GM12874 (cell line): ENCODE data around the gene HSH2D.

Experiments used
- TF ChIP-seq, protein P1 (sequence below): IDR thresholded peaks from 2 replicates; pipeline ENCODE4 v1.5.1; 2011; ENCODE audit warnings: low read depth, mild to moderate bottlenecking, control low read depth, low read length, moderate library complexity; ENCODE audit not compliant: insufficient read depth

Gene HSH2D

DNA sequence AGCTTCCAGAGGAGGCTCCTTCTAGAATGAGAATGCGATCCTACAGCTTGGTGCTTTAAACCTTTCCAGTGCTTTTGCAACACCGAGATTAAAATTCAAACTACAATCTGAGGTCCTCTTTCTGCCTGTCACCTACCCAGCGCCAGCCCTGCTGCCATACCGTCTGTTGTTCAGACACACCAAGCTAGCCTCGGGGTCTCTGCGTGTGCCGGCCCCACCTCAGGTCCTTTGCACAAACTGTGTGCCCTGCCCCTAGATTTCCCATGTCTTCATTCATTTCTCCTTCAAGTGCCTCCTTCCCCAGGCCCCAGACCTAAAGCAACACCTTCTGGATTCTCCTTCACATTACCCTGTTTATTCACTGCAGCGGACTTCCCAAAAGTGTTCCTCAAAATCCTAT lies 11.1 kb downstream of the HSH2D start:
- TF ChIP-seq, protein P1, sequence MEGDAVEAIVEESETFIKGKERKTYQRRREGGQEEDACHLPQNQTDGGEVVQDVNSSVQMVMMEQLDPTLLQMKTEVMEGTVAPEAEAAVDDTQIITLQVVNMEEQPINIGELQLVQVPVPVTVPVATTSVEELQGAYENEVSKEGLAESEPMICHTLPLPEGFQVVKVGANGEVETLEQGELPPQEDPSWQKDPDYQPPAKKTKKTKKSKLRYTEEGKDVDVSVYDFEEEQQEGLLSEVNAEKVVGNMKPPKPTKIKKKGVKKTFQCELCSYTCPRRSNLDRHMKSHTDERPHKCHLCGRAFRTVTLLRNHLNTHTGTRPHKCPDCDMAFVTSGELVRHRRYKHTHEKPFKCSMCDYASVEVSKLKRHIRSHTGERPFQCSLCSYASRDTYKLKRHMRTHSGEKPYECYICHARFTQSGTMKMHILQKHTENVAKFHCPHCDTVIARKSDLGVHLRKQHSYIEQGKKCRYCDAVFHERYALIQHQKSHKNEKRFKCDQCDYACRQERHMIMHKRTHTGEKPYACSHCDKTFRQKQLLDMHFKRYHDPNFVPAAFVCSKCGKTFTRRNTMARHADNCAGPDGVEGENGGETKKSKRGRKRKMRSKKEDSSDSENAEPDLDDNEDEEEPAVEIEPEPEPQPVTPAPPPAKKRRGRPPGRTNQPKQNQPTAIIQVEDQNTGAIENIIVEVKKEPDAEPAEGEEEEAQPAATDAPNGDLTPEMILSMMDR: no peak

DNA sequence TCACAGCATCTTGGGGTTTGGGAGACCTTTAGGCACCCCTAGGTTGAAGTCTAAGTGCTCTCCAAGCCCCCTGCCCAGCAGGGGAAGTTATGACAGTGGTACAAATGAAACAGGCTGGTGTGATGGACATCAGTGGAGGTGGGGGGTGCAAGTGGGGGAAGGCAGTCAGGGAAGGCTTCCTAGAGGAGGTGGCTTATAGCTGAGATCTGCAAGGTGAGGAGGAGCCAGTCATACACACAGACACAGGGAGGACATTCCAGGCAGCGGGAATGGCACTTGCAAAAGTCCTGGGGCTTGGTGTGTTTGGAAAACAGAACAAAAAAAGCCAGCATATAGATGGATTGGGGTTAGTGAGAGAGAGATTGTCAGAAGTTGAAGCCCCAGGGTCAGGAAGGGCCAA lies 11.6 kb downstream of the HSH2D start:
- TF ChIP-seq, protein P1: no peak

DNA sequence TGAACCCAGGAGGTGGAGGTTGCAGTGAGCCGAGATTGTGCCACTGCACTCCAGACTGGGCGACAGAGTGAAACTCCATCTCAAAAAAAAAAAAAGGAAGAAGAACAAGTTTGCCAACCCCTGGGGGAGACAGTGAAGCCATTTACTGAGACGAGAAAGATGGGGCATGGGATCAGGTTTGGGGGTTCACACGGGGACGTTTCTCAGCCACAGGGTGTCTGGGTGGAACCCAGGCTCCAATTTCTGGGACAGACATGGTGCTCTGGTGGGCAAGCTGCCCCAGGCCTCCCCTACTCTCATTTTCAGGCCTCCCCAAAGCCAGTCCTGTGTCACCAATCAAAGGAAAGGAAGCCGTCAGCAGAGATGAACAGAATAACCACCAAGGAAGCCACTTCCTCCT lies 13.4 kb downstream of the HSH2D start:
- TF ChIP-seq, protein P1: no peak

- TF ChIP-seq, protein P1: no peak
Observed at GRCh38 chr19:16157601-16158000, 14.1 kb downstream of the HSH2D start.

DNA sequence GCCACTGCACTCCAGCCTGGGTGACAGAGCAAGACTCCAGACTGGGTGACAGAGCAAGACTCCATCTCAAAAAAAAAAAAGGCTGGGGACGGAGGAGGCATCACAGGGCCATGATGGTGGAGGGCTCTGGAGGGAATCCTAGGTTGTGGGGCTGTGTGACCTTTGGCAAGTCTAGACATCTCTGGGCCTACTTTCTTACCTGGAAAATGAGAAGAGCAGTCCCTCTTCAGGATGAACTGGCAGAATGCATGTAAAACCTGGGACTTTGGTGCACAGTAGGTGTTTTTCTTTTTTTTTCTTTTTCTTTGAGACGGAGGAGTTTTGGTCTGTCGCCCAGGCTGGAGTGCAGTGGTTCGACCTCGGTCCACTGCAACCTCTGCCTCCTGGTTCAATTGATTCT lies 16.2 kb downstream of the HSH2D start:
- TF ChIP-seq, protein P1: no peak

DNA sequence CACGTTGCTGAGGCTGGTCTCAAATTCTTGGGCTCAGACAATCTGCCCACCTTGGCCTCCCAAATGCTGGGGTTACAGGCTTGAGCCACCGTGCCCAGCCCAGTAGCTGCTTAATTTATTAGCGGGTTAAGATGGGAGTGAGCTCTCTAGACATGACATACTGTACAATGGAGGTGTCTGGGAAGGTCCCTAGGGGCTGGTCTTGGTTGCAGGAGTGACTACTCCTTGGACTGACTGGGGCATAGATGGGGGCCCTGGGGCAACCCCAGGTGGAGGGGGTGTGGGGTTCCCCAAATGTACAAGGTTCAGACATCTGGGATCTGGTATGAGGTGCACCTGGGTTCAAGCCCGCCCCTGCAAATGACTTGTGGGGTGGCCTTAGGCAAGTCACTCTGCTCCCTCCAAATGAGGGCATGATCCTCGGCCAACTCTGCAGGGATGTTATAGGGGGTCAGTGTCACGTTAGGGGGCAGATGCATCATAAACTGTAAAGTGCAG lies 17.0 kb downstream of the HSH2D start:
- TF ChIP-seq, protein P1: no peak

GRCh38 chr19:16160943-16161560 lies 17.6 kb downstream of the HSH2D start:
- TF ChIP-seq, protein P1: no peak

DNA sequence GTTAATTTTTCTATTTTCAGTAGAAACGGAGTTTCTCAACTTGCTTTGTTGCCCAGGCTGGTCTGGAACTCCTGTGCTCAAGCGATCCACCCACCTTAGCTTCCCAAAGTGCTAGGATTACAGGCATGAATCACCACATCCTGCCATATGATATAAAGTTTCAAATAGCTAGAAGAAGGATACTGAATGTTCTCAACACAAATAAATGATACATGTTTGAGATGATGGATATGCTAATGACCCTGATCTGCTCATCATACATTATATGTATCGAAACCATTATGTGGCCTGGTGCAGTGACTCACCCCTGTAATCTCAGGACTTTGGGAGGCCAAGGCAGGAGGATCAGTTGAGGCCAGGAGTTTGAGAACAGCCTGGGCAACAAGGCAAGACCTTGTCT lies 18.4 kb downstream of the HSH2D start:
- TF ChIP-seq, protein P1: no peak
